Tibial nerve (tissue), 3 donors: ENCODE results near the gene SPATA9.

ENCODE experiments used
- POLR2A ChIP-seq, 2 donors: fragments of 450-650 bp; IDR thresholded peaks; one replicate each; pipeline ENCODE4 v1.6.1; 2017; ENCODE audit warnings: antibody characterized with exemption in 2 of 2, mild to moderate bottlenecking in 2 of 2, moderate library complexity in 2 of 2
- TF ChIP-seq, protein P1 (sequence below), 5 experiments: fragments of 200-600 bp in 3 of 5; fragments of 450-650 bp in 2 of 5; sonication (generic) in 3 of 5; IDR thresholded peaks; one replicate each; pipeline ENCODE4 v1.5.1; 2016 to 2019; ENCODE audit warnings: antibody characterized with exemption in 5 of 5, mild to moderate bottlenecking in 3 of 5, moderate library complexity in 2 of 5

DNA sequence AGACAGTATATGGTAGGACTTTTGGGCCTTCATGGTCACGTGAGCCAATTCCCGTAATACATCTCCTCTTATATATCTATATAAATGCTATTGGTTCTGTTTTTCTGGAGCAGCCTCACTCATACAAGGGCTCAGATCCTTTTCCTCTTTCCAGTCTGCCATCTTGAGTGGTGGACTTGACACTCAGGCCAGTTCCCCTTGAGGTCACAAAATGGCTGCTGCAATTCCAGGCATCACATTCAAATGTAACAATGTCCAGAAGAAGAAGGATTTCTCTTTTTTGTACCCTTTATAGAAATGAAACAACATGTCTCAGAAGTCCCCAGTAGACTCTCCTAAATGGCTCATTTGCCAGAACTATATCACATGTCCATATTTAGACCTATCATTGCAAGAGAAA, 58.4 kb downstream of the SPATA9 start:
- TF ChIP-seq, protein P1, sequence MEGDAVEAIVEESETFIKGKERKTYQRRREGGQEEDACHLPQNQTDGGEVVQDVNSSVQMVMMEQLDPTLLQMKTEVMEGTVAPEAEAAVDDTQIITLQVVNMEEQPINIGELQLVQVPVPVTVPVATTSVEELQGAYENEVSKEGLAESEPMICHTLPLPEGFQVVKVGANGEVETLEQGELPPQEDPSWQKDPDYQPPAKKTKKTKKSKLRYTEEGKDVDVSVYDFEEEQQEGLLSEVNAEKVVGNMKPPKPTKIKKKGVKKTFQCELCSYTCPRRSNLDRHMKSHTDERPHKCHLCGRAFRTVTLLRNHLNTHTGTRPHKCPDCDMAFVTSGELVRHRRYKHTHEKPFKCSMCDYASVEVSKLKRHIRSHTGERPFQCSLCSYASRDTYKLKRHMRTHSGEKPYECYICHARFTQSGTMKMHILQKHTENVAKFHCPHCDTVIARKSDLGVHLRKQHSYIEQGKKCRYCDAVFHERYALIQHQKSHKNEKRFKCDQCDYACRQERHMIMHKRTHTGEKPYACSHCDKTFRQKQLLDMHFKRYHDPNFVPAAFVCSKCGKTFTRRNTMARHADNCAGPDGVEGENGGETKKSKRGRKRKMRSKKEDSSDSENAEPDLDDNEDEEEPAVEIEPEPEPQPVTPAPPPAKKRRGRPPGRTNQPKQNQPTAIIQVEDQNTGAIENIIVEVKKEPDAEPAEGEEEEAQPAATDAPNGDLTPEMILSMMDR (IDR thresholded peaks at IDR 0.05), result no peak
- no peak for TF ChIP-seq POLR2A (IDR thresholded peaks at IDR 0.05)
